ENCODE measurements around the gene CIITA.

Gene CIITA

GRCh38 chr16:10978124-10978523 lies 101.1 kb downstream of the CIITA start:
- TF ChIP-seq, protein P1, sequence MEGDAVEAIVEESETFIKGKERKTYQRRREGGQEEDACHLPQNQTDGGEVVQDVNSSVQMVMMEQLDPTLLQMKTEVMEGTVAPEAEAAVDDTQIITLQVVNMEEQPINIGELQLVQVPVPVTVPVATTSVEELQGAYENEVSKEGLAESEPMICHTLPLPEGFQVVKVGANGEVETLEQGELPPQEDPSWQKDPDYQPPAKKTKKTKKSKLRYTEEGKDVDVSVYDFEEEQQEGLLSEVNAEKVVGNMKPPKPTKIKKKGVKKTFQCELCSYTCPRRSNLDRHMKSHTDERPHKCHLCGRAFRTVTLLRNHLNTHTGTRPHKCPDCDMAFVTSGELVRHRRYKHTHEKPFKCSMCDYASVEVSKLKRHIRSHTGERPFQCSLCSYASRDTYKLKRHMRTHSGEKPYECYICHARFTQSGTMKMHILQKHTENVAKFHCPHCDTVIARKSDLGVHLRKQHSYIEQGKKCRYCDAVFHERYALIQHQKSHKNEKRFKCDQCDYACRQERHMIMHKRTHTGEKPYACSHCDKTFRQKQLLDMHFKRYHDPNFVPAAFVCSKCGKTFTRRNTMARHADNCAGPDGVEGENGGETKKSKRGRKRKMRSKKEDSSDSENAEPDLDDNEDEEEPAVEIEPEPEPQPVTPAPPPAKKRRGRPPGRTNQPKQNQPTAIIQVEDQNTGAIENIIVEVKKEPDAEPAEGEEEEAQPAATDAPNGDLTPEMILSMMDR (IDR thresholded peaks at IDR 0.05), result no peak

- TF ChIP-seq, protein P1 (IDR thresholded peaks at IDR 0.05), result no peak
Measured at GRCh38 chr16:10978871-10979446, 102.0 kb downstream of the CIITA start.

GRCh38 chr16:10979717-10980601 lies 103.0 kb downstream of the CIITA start:
- TF ChIP-seq, protein P1 (IDR thresholded peaks at IDR 0.05), result no peak

DNA sequence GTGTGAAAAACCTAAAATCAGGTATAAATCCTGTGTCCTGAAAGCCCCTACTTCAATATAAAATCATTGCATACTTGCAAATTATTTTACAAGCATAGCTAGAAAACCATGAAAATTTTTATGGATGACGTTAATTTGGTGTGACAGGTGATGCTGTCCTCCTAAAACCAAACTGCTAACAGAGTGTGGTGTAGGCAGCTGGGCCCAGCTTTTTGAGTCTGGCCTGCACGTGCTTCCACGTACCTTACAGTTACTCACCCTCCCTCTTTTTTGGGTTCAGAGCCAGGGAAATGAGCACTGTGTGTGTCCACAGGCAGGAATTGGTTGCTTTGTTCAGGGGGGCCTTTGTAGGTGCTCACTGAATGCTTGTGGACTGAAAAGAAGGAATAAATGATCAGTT lies 103.8 kb downstream of the CIITA start:
- TF ChIP-seq, protein P1 (IDR thresholded peaks at IDR 0.05), result no peak

- TF ChIP-seq, protein P1 (IDR thresholded peaks at IDR 0.05), result peak; percentile 66
Measured at GRCh38 chr16:10981697-10982216, 104.8 kb downstream of the CIITA start.

GRCh38 chr16:10982465-10983150 lies 105.6 kb downstream of the CIITA start:
- TF ChIP-seq, protein P1 (IDR thresholded peaks at IDR 0.05), result no peak

DNA sequence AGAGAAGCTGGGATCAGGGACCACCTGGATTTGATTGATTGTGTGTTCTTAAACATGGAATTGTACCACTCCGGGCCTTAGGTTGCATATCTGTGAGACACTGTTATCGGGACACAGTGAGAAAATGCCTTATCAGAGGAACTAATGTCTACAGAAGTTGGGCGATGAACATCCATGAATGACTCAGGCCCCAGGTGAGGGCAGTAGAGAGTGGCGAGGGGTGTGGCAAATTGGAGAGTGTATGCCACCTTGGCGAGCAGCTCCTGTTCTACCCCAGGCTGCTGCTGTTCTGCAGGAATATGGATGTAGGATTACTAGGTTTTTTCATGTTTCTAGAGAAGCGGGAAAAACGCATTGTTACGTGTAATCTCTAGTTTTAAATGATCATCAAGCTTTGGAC lies 106.2 kb downstream of the CIITA start:
- TF ChIP-seq, protein P1 (IDR thresholded peaks at IDR 0.05), result peak; percentile 25; the same call in 1 of the 2 replicates
